Measurements from ENCODE around the gene ZNF423.

ZNF423 gene

DNA sequence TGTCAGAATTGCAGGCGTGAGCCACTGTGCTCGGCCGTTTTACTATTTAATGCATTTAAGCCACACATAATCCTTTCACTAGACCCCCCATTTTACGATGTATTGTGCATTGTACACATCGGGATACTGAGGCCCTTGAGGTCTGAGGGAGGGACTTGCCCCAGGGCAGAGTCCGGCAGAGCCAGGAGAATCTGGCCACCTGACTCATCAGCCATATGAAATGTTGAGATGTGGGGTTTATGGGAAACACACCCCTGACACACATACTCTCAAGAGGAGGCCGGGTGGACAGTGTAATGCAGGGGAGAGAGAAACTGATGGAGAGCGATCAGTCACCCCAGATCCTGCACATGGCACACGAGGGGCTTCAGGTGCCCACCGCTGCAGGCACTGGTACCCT lies 196.6 kb downstream of the ZNF423 start:
- DNase-seq, result no peak

- no peak for DNase-seq
Measured at GRCh38 chr16:49658531-49658930, 197.4 kb downstream of the ZNF423 start.

- DNase-seq, result no peak
Measured at GRCh38 chr16:49657736-49658465, 198.0 kb downstream of the ZNF423 start.

GRCh38 chr16:49654425-49654824 lies 201.5 kb downstream of the ZNF423 start:
- DNase-seq, result no peak

DNA sequence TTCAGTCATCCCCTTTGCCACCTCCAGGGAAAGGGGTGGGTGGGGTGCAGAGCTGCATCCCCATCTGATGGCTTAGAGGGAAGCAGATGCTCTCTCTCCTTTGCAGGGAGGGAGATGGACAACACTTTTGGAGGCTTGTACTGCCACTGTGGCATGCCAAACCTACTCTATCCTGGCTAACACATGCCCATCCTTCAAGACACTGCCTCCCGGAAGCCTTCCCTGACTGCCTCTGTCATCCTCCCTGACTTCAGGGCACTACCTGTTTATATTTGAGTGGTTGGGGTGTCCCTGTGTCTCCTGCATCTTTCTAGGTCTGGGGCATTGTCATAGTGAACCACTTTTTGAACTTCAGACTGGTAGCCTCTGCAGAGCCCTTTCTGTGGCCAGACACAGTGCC lies 202.3 kb downstream of the ZNF423 start:
- DNase-seq, result no peak

DNA sequence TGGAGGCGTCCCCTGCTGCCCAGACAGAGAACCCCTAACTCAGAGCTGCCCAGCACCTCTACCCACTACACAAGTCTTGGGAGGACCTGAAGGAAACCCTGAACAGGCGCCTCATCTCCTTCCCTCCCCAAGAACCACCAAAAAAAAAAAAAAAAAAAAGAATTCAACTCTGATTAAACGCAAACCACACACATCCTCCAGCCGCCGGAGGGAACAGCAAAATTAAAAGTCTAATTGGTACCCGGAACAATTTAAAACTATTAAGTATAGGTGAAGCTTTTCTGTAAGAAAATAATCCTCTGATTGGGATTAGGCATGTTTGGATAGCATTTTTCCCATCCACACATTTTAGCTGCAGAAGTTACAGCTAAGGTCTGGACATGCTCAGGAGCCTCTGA lies 202.7 kb downstream of the ZNF423 start:
- no peak for DNase-seq

DNA sequence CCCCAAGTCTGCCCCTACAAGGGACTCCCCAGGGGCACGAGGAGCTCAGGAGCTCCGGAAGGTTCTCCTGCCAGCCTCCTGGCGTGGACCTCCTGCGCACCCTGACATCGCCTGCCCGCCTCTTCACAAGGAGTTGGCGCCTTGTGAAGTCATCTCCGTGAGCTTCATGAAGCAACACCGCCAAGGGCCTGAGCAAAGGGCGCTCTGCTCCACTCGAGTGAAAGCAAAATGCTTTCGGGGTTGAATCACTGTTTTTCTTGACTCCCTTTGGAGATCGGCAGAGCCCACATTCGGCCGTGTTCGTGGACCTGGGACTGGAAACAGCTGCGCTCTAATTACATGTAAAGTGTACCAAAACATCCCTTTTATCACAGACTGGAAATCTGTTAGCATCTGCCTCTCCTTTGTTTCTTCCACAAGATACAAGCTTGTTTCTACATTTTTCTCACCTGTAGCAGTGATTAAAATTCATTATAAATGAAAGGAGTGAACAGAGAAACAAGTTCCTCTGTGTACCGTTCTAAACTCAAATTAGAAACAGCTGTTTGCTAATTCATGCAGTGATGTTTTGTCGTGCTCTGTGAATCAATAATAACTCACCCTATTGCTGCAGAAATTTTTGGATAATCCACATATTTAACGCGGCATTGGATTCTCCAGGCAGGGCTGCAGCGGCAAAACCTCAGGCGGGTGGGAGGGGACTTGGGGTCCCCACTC lies 203.3 kb downstream of the ZNF423 start:
- no peak for DNase-seq

DNA sequence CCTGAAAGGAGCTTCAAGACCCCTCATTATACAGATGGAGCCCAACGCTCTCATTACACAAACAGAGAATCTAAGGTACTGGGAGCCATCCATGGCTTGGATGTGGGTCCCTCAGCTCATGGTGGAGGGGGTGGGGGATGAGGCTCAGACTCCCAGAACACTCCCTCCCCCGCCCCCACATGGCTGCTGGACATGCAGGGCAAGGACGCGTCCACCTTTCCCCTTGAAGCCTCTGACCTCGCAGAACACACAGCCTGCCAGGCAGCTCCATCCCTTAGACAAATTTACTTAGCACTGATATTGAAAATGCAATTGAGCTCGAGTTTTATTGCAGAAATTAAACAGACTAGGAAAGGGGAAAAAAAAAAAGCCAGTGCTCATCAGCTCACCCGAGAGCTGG lies 203.9 kb downstream of the ZNF423 start:
- no peak for DNase-seq

DNA sequence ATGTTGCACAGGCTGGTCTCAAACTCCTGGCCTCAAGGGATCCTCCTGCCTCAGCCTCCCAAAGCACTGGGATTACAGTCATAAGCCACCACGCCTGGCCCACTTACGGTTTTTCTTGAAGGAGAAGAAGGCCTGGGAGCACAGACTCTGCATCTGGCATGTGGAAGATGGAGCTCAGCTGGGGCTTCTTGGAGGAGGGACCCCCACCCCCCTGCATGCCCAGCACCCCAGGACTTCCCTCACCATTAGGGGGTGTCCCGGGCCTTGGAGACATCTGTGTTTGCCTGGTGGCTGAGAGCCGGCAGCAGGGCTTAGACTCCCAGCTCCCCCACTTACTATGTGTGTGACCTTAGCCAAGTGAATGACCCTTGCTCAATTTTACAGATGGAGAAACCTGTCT lies 204.7 kb downstream of the ZNF423 start:
- DNase-seq, result no peak

- DNase-seq, result no peak
Measured at GRCh38 chr16:49650603-49651002, 205.3 kb downstream of the ZNF423 start.

DNA sequence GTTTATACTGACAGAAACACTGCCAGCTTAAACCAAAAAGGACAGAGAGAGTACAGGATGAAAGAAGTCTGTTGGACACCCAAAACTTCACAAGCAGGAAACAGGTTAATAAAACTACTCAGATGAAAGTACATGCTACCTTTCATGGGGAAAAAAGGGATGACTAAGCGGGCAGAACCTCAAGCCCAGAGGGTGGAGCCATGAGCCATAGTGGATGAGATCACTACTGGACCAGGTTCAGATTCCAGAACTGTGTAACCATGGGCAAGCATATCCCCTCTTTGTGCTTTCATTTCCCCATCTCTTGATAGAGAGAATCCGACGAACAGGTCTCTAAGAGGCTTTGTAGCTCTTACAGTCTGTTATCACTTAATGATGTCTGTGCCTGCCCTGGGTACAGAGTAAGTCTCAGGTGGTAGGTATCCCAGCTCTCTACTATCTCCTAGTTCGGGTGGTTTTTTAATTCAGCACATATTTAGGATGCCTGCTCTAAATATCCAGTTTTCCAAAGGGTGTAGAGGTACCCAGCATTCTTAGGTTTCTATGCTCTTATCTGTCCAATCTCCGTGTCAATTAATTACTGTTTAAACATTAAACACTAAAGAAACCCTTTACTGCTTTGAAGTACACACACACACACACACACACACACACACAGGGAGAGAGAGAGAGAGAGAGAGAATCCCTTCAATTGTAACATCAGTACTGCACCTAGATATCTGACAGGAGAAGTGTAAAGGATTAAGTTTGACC lies 206.7 kb downstream of the ZNF423 start:
- no peak for DNase-seq

- no peak for DNase-seq
Measured at GRCh38 chr16:49647673-49648072, 208.2 kb downstream of the ZNF423 start.

DNA sequence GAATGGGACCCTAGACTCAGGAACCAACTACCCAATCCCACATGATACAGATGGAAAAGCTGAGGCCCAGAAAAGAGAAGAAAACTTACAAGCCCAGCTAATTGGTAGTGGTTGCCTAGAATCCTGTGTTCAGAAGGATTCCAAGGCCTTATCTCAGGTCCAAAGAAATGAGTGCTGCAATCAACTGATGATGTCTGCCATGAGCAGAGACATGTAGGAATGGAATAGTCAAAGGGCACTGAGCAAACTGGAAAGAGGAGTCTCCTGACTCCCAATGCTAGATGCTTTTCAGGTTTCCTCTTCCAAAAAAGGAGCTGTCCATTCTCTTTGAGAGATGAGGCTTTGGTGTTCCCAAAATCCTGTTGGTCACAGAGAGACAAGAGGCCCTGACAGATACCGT lies 210.6 kb downstream of the ZNF423 start:
- no peak for DNase-seq

DNA sequence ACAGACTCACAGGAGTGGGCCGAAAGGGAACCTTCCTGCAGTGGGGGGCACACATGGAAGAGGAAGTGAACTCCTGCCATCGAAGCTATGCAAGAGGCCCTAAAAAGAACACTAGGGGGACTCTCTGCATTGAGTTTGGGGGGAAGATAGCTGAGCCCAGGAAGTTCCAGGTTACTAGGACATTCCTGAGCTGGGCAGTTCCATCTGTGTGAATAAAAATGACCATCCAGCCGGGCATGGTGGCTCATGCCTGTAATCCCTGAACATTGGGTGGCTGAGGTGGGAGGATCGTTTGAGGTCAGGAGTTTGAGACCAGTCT lies 211.8 kb downstream of the ZNF423 start:
- DNase-seq, result no peak

DNA sequence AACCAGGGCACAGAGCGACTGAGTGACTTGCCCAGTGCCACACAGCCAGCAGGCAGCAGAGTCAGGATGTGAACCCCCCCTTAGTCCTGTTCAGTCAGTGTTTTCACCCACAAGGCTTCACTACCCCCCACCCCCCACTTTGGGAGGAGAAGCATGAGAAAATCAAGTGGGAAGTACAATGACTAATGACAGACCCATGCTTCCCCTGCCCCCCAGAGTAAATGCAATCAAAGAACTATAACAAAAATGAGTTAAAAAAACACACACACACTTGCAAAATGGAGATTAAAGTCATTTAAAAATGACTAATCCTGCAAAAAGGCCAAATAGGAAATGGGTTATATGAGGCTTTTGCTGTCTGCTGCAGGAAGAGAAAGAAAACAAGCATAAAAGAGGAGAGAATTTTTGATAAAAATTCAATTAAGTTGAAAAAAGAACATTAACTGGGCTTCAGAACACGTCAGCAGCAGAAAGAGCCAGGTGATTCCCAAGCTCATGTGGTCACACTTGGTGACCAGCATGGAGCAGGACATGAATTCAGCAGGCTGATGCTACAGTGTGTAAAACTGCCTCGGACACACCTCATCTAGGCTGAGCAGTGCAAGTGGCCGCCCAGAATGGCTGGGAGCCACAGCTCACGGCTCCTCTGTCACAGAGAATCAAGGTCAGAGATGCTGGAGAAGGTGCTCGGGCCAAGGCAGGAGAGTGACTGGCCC lies 212.3 kb downstream of the ZNF423 start:
- no peak for DNase-seq

DNA sequence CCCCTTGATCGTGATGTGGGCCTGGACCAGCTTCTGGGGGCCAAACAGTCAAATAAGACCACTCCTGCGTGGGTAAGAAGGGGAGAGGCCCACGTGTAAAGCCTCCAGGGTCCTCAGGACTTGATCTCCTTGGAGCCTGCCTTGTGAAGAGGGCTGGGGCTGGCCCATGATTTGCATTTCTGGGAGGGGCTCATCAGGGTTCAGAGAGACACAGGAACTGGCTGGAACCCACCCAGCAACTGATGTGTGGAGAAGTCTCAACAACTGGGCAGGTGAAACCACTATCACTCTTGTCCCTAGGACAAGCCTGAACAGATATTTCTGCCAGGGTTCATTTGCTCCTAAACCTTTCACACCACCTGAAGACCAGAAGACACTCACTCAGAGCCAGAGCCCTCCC lies 214.7 kb downstream of the ZNF423 start:
- DNase-seq, result no peak

- no peak for DNase-seq
Measured at GRCh38 chr16:49640581-49640980, 215.3 kb downstream of the ZNF423 start.

GRCh38 chr16:49639739-49640431 lies 216.0 kb downstream of the ZNF423 start:
- no peak for DNase-seq

DNA sequence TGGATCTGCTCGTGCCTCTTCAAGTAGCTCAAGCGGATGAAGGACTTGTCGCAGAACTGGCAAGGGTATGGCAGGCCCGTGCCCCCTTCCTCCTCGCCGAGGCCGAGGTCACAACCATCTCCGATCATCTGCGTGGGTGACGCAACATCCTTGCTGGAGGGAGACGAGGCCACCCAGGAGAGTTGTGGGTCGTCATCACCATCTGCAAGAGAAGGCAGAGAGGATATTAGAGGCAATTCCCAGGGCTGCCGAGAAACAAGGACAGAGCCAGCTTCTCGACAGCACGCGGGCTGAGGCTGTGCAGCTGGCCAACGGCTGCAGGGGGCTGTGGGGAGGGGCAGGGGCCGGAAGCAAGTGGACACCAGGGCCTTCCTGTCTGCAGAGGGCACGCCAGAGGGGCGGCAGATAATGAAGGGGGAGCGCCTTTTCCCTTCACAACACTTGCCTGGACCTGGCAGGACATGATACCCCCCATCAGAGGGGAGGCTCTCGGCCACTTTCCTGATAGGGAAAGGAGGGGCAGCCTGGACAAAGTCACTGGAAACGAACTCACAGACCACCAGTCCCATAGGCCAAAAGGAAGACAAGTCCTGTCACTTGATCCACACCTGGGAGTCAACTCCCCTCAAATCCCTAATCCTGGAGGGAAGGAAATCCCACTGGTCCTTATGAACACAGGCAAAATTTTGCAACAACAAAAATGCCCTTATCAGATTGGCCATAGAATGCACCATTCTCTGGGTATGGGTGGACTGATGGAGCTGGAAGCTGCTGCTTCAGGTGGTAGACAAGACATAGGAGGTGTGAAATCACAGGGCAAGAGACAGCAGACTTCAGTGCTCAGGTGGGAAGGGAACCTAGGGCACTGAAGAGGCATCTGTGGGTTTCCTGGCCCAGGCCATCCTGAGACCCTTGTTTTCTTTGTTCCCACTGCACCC lies 217.0 kb downstream of the ZNF423 start:
- DNase-seq, result no peak

- DNase-seq, result no peak
Measured at GRCh38 chr16:49637933-49638672, 217.8 kb downstream of the ZNF423 start.

GRCh38 chr16:49637511-49637910 lies 218.4 kb downstream of the ZNF423 start:
- no peak for DNase-seq

Data from activated CD4-positive, alpha-beta T cell treated with anti-CD3 and anti-CD28 coated beads, Interleukin-2, amount 50 U/mL, for 48 hours (primary cell).